Keratinocyte (primary cell): Measurements from ENCODE around the gene GCH1. TPM values are rescaled to one million over a fixed set of nuclear protein-coding genes. Genes with fewer than 3 reads are reported as not detected.

Experiments used
- DNase-seq: peaks from one replicate; pipeline ENCODE4 v3.0.0-alpha.2; 2011; ENCODE audit warnings: low read depth, missing footprints, low spot score
- FAIRE-seq: peaks from 2 replicates; lab custom pipeline; 2011; peaks lifted over from hg19 to GRCh38; lab: Jason Lieb, UNC
- H2AFZ ChIP-seq: 2 replicates; pipeline ENCODE4 v1.6.0; 2012; ENCODE audit warnings: low read length, control low read depth, inconsistent platforms; ENCODE audit not compliant: control insufficient read depth
- H3K27ac ChIP-seq: 2 replicates; pipeline ENCODE4 v1.5.1; 2011; ENCODE audit warnings: low read length; ENCODE audit not compliant: control insufficient read depth, insufficient read depth
- H3K27me3 ChIP-seq: 3 replicates; pipeline ENCODE4 v1.6.0; 2011; ENCODE audit warnings: low read length; ENCODE audit not compliant: control insufficient read depth, insufficient read depth; ENCODE audit errors: extremely low read depth
- H3K36me3 ChIP-seq, 2 experiments: 2 replicates in 1 of 2; 3 replicates in 1 of 2; pipeline ENCODE4 v1.5.1; 2011; ENCODE audit warnings: low read length in 2 of 2, mild to moderate bottlenecking in 1 of 2; ENCODE audit not compliant: control insufficient read depth in 2 of 2, insufficient read depth in 2 of 2; ENCODE audit errors: extremely low read depth in 1 of 2
- H3K4me1 ChIP-seq: 3 replicates; pipeline ENCODE4 v1.5.1; 2011; ENCODE audit warnings: low read length; ENCODE audit not compliant: control insufficient read depth, insufficient read depth; ENCODE audit errors: extremely low read depth
- H3K4me2 ChIP-seq: 3 replicates; pipeline ENCODE4 v1.6.0; 2011; ENCODE audit warnings: low read depth, low read length; ENCODE audit not compliant: control insufficient read depth, insufficient read depth; ENCODE audit errors: extremely low read depth
- H3K4me3 ChIP-seq, 3 experiments: fragments of 200-600 bp in 1 of 3; sonication (generic) in 1 of 3; 2 replicates in 2 of 3; 3 replicates in 1 of 3; pipeline ENCODE4 v1.5.1; 2011 to 2016; ENCODE audit warnings: low read length in 3 of 3, mild to moderate bottlenecking in 3 of 3, control low read depth in 2 of 3, inconsistent platforms in 1 of 3, low read depth in 1 of 3, mixed read lengths in 1 of 3, mixed run types in 1 of 3, moderate library complexity in 1 of 3; ENCODE audit not compliant: control insufficient read depth in 2 of 3, insufficient read depth in 2 of 3; ENCODE audit errors: extremely low read depth in 1 of 3
- H3K79me2 ChIP-seq: 2 replicates; pipeline ENCODE4 v1.6.0; 2012; ENCODE audit warnings: low read length; ENCODE audit not compliant: control insufficient read depth, insufficient read depth
- H3K9ac ChIP-seq: 3 replicates; pipeline ENCODE4 v1.6.0; 2011; ENCODE audit warnings: low read length; ENCODE audit not compliant: control insufficient read depth, insufficient read depth; ENCODE audit errors: extremely low read depth
- H3K9me1 ChIP-seq: 3 replicates; pipeline ENCODE4 v1.6.0; 2011; ENCODE audit warnings: low read length; ENCODE audit not compliant: control insufficient read depth, insufficient read depth; ENCODE audit errors: extremely low read depth
- H3K9me3 ChIP-seq: 2 replicates; pipeline ENCODE4 v1.5.1; 2012; ENCODE audit warnings: low read depth, low read length; ENCODE audit not compliant: control insufficient read depth
- H4K20me1 ChIP-seq: 3 replicates; pipeline ENCODE4 v1.6.0; 2011; ENCODE audit warnings: low read length; ENCODE audit not compliant: control insufficient read depth, insufficient read depth; ENCODE audit errors: extremely low read depth
- CTCF ChIP-seq, 3 experiments: IDR thresholded peaks in 1 of 3; conservative IDR thresholded peaks in 1 of 3; optimal IDR thresholded peaks in 1 of 3; 2 replicates in 2 of 3; 3 replicates in 1 of 3; pipeline versions ENCODE3 to v1.5.1; 2011; ENCODE audit warnings: low read length in 3 of 3, mild to moderate bottlenecking in 3 of 3, moderate library complexity in 2 of 3, control low read depth in 1 of 3, inconsistent platforms in 1 of 3; ENCODE audit not compliant: insufficient read depth in 2 of 3; ENCODE audit errors: extremely low read depth in 1 of 3
- EZH2 ChIP-seq: IDR thresholded peaks from one replicate; pipeline ENCODE4 v1.6.1; 2012; ENCODE audit warnings: inconsistent platforms, mild to moderate bottlenecking, low read length, moderate library complexity
- dilution Hi-C: fragments of 300-500 bp; cut with MboI; formaldehyde crosslinking; loops from one replicate; pipeline ENCODE4 v1.7.0; 2020; ENCODE audit warnings: low sequenced_read_pairs; ENCODE audit not compliant: extremely low pct_ligation_motif_present
- polyA plus RNA-seq, 5 experiments: library from polyadenylated mRNA; depleted of rRNA in 3 of 5; stranded (reverse) in 3 of 5; stranded (forward) in 1 of 5; unstranded in 1 of 5; fragments of >200 nt; gene quantifications; 1 replicate in 1 of 5; 2 replicates in 3 of 5; 3 replicates in 1 of 5; pipeline versions ENCODE4 v1.2.1 to v1.2.3, GENCODE V29; 2011 to 2012; ENCODE audit warnings: missing spikeins in 2 of 5, low read depth in 1 of 5, low replicate concordance in 1 of 5

GCH1 gene
- polyA plus RNA-seq, 1 donor (not counting 4 experiments of a cell fraction or from before 2014, with no cell fraction given) = 3.4 TPM

- Histone ChIP-seq H3K4me2 (peak overlapping the region; percentile 94), H3K4me1 (peaks cover 8% of the 10 kb centered on the region), H3K9me3 (no peaks in the 10 kb centered on the region), H2AFZ (peak overlapping the region; percentile 94), H3K79me2 (no peaks in the 10 kb centered on the region), H3K4me3 (peak overlapping the region; percentile 79 to 88 (median 87)), H3K9me1 (no peaks in the 10 kb centered on the region), H3K36me3 (no peaks in the 10 kb centered on the region), H3K27me3 (no peaks in the 10 kb centered on the region), H3K27ac (peak overlapping the region; percentile 34), H4K20me1 (no peaks in the 10 kb centered on the region), H3K9ac (peak overlapping the region; percentile 83)
- FAIRE-seq (no peak), DNase-seq (no peak)
- dilution Hi-C loops = no loop called here
- no peak for TF ChIP-seq EZH2
These were observed 494 bp downstream of the GCH1 start for GRCh38 chr14:54902143-54902520.

- peaks cover 8% of the 10 kb centered on the region for H3K4me1 ChIP-seq
- H3K9me1 ChIP-seq = no peaks in the 10 kb centered on the region
- DNase-seq (no peak), FAIRE-seq (no peak)
- H3K4me3 ChIP-seq = peak overlapping the region; percentile 79 to 88 (median 87)
- H2AFZ ChIP-seq = peak overlapping the region; percentile 94
- no peaks in the 10 kb centered on the region for H3K79me2 ChIP-seq
- no peaks in the 10 kb centered on the region for H4K20me1 ChIP-seq
- H3K4me2 ChIP-seq = peak overlapping the region; percentile 94
- dilution Hi-C loops = no loop called here
- no peaks in the 10 kb centered on the region for H3K9me3 ChIP-seq
- peak overlapping the region; percentile 34 for H3K27ac ChIP-seq
- H3K9ac ChIP-seq = peak overlapping the region; percentile 83
- TF ChIP-seq CTCF (optimal IDR thresholded peaks at IDR 0.05 in 1 of 3, IDR thresholded peaks at IDR 0.05 in 1 of 3, conservative IDR thresholded peaks at IDR 0.05 in 1 of 3; ENCODE audit: extremely low read depth in 1 of 3, insufficient read depth in 2 of 3, low read length in 3 of 3) (no peak), EZH2 (no peak)
- H3K36me3 ChIP-seq = no peaks in the 10 kb centered on the region
- H3K27me3 ChIP-seq = no peaks in the 10 kb centered on the region
These were observed 1.1 kb downstream of the GCH1 start for GRCh38 chr14:54901380-54902142.
